ENCODE measurements around the gene IFT25.
A peak's percentile ranks its signal among the peaks of the same experiment; 100 is the strongest.

Gene IFT25

DNA sequence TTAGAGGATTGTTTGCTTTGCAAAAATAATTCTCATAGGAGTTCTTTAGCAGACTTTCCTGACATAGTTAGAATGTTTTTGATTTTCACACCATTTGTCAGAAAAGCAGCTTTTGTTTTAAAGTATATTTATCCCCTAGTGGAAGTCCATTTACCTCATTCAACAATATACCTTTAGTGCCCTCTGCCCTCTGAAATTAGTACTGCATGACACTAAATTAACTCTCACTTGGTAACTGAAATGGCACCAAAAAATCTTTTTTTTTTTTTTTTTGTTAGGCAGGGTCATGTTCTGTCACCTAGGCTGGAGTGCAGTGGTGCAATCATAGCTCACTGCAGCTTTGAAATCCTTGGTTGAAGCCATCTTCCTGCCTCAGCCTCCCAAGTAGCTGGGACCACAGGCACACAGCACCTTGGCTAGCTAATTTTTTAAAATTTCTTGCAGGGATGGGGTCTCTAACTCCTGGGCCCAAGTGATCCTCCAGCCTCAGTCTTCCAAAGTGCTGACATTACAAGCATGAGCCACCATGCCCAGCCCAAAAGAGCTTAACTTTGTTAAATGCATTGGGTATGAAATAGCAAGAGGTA, 14.3 kb upstream of the IFT25 start:
- Histone ChIP-seq H3K36me3 (no peaks in the 10 kb centered on the region), H3K4me3 (ENCODE audit: low read depth, low read length) (no peak overlapping the region), H3K4me1 (no peaks in the 10 kb centered on the region), H3K27me3 (no peaks in the 10 kb centered on the region), H3K9me3 (no peaks in the 10 kb centered on the region)
- TF ChIP-seq, protein P1, sequence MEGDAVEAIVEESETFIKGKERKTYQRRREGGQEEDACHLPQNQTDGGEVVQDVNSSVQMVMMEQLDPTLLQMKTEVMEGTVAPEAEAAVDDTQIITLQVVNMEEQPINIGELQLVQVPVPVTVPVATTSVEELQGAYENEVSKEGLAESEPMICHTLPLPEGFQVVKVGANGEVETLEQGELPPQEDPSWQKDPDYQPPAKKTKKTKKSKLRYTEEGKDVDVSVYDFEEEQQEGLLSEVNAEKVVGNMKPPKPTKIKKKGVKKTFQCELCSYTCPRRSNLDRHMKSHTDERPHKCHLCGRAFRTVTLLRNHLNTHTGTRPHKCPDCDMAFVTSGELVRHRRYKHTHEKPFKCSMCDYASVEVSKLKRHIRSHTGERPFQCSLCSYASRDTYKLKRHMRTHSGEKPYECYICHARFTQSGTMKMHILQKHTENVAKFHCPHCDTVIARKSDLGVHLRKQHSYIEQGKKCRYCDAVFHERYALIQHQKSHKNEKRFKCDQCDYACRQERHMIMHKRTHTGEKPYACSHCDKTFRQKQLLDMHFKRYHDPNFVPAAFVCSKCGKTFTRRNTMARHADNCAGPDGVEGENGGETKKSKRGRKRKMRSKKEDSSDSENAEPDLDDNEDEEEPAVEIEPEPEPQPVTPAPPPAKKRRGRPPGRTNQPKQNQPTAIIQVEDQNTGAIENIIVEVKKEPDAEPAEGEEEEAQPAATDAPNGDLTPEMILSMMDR (IDR thresholded peaks at IDR 0.05; ENCODE audit: low read depth, low read length): peak; percentile 52
- no peak for DNase-seq

DNA sequence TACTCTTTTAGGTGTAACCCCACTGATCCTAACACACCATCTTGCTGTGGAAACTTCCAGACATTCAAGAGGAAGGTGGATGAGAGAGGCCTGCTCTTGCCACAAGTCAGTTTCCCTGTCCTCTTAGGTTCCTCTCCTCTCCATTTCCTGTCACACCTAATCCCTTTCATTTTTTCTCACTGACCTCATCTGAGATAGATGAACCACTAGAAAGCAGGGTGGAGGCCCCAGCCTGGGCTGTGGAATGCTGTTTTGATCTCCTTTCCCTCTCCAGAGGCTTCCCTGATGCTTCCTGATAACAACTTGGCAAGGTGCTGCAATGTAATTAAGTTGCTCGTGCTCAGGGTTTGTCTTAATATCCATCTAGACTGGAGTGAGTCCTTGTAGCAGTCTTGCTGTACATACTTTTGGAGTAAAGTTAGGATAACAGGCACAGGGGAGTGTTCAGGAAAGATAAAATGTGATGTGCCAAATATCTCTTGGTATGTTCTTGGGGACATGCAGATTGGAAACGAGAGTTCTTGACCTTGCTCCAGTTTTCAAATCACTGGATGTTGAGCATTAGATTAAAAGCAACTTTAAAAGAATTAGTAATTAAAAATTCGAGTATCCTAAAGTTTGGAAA, 11.8 kb upstream of the IFT25 start:
- Histone ChIP-seq H3K9me3 (no peaks in the 10 kb centered on the region), H3K4me1 (no peaks in the 10 kb centered on the region), H3K27me3 (no peaks in the 10 kb centered on the region), H3K4me3 (ENCODE audit: low read depth, low read length) (no peak overlapping the region), H3K36me3 (no peaks in the 10 kb centered on the region)
- TF ChIP-seq, protein P1 (IDR thresholded peaks at IDR 0.05; ENCODE audit: low read depth, low read length): no peak
- no peak for DNase-seq

DNA sequence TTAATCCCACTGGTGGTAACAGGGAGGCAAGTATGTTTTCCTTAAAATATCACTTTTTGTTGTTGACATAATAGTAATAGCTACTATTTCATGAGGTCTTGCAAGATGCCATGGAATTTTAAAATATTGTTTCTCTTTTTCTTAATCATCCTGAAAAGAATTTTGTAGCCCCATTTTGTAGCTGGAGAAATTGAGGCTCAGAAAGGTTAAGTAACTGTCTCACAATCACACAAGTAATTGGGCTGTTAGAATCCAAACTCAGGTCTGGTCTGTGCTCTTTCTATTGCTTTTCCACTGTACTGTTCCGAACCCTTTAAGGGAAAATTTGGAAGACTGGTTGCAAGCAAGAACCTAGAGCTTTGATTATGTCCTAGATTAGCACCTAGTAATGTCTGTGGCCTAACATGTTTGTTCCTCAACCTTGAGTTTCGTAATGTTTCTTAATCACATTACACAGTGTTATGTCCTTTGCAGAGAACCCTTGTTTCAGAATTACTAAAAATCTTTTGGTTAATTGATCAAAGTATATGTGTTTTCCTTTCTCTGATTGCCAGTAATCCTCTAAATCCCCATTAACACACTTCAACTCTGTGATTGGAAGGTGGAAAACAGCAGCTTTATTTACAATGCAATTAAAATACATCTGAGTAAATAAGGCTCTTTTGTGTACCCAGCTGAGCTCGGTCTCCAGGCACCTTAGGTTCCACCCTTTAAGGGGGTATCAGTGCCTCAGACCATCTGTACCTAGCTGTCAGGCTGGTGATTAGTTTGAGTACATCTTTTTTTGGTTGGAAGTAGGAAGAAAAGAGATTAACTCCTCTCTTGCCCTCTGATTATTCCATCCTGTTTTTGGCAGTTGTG, 11.0 kb upstream of the IFT25 start:
- H3K4me1 ChIP-seq: no peaks in the 10 kb centered on the region
- no peak for DNase-seq
- H3K36me3 ChIP-seq: no peaks in the 10 kb centered on the region
- no peaks in the 10 kb centered on the region for H3K9me3 ChIP-seq
- TF ChIP-seq, protein P1 (IDR thresholded peaks at IDR 0.05; ENCODE audit: low read depth, low read length): no peak
- no peaks in the 10 kb centered on the region for H3K27me3 ChIP-seq
- no peak overlapping the region for H3K4me3 ChIP-seq (ENCODE audit: low read depth, low read length)

DNA sequence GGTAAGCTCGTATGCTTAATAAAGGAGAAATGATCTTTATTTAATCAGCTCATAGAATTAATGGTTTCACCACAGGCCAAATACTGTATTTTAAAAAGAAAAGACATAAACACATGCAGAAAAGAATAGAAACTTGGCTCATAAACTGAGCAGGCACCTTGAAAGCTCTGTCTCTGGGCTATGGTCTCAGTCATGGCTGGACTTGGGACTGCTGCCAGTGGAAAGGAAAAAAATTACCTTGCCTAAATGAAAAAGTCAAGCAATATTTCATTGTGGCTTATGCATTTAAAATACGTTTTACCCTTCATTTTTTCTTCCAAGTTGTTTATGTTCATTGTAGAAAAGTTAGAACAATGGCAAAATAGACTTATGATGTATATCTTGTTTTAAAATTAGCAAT, 8.6 kb upstream of the IFT25 start:
- Histone ChIP-seq H3K36me3 (no peaks in the 10 kb centered on the region), H3K9me3 (no peaks in the 10 kb centered on the region), H3K27me3 (no peaks in the 10 kb centered on the region), H3K4me3 (ENCODE audit: low read depth, low read length) (no peak overlapping the region), H3K4me1 (no peaks in the 10 kb centered on the region)
- DNase-seq: no peak
- TF ChIP-seq, protein P1 (IDR thresholded peaks at IDR 0.05; ENCODE audit: low read depth, low read length): no peak

DNA sequence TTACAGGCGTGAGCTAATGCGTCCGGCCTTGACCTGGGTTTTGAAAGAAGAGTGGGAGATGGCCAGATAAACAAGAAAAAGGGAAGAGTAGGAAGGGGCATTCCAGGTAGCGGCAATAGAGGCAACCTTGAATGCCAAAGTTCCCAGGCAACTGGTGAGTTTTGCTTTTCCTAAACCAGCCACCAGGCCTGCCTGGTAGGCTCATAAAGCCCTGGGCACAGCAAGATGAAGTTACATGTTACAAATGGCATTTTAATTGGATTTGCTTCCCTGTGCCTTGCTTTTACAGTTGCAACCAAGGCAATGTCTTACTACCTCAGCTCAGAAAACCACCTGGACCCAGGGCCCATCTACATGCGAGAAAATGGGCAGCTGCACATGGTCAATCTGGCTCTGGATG, 6.2 kb upstream of the IFT25 start:
- DNase-seq: peak; percentile 5
- Histone ChIP-seq H3K9me3 (no peaks in the 10 kb centered on the region), H3K27me3 (no peaks in the 10 kb centered on the region), H3K36me3 (no peaks in the 10 kb centered on the region), H3K4me1 (no peaks in the 10 kb centered on the region), H3K4me3 (ENCODE audit: low read depth, low read length) (no peak overlapping the region)
- TF ChIP-seq, protein P1 (IDR thresholded peaks at IDR 0.05; ENCODE audit: low read depth, low read length): no peak
